DMS 273 treated with DMSO at 0.1 percent for 48 hours (cell line): ENCODE data around the gene PEX11G.

Source experiments
- DNase-seq: peaks from one replicate; lab custom pipeline; 2025; lab: John Stamatoyannopoulos, UW

The PEX11G gene

DNA sequence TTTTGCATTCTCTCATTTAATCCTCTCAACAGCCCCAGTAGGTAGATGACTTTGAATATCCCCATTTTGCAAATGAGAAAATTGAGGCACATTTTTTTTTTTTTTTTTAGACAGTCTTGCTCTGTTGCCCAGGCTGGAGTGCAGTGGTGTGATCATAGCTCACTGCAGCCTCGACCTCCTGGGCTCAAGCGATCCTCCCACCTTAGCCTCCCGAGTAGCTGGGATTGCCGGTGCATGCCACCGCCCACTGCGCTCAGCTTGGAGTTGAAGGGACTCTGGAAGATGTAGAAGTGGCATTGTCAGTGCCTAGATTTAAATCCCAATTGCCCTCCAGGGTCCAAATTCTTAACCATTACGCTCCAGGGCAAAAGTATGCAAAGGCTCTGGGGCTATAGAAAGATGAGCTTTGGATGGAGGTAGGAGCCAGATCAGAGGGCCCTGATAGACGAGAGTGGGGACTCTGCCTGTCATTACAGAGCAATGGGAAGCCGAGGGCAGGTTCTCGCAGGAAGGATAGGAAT lies 32.8 kb upstream of the PEX11G start:
- DNase-seq: no peak

DNA sequence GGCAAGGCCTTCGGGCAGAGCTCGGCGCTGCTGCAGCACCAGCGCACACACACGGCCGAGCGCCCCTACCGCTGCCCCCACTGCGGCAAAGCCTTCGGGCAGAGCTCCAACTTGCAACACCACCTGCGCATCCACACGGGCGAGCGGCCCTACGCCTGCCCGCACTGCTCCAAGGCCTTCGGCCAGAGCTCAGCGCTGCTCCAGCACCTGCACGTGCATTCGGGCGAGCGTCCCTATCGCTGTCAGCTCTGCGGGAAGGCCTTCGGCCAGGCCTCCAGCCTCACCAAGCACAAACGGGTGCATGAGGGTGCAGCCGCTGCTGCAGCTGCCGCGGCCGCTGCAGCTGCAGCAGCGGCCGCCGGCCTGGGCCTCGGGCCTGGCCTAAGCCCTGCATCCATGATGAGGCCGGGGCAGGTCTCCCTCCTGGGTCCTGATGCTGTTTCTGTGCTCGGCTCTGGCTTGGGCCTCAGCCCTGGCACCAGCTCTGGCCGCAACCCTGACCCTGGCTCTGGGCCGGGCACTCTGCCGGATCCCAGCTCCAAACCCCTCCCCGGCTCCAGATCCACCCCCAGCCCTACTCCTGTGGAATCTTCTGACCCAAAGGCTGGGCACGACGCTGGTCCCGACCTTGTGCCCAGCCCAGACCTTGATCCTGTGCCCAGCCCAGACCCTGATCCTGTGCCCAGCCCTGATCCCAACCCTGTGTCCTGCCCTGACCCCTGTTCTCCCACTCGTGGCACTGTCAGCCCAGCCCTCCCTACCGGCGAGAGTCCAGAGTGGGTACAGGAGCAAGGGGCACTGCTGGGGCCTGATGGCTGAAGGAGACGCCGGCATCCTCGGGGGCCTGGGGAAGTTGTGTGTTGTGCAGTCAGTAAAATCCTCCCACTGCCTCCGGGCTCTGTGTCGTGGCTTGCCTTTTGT lies 31.6 kb upstream of the PEX11G start:
- no peak for DNase-seq

DNA sequence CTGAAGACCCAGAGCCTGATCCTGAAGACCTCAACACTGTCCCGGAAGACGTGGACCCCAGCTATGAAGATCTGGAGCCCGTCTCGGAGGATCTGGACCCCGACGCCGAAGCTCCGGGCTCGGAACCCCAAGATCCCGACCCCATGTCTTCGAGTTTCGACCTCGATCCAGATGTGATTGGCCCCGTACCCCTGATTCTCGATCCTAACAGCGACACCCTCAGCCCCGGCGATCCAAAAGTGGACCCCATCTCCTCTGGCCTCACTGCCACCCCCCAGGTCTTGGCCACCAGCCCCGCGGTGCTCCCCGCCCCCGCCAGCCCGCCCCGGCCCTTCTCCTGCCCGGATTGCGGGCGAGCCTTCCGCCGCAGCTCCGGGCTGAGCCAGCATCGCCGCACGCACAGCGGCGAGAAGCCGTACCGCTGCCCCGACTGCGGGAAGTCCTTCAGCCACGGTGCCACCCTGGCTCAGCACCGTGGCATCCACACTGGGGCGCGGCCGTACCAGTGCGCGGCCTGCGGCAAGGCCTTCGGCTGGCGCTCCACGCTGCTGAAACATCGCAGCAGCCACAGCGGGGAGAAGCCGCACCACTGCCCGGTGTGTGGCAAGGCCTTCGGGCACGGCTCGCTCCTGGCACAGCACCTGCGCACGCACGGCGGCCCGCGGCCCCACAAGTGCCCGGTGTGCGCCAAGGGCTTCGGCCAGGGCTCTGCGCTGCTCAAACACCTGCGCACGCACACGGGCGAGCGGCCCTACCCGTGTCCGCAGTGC lies 30.7 kb upstream of the PEX11G start:
- no peak for DNase-seq

DNA sequence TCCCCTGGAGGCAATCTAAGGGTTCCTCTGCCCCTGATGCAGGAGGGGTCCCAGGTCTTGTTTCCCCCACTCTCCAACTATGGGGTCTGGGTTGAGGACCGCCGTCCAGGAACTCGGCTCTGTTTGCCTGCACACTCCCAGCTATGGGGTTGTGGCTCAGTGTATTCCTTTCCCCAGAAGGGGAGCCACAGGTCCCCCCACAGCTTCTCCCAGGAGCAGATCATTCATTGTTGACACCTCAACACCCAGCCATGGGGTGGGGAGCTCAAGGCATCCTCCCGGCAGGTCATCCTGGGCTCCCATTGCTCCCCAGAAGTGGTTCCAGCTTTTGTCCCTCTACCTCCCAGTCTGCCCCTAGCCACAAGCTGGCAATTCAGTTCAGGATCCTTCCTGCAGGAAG lies 28.0 kb upstream of the PEX11G start:
- DNase-seq: no peak

DNA sequence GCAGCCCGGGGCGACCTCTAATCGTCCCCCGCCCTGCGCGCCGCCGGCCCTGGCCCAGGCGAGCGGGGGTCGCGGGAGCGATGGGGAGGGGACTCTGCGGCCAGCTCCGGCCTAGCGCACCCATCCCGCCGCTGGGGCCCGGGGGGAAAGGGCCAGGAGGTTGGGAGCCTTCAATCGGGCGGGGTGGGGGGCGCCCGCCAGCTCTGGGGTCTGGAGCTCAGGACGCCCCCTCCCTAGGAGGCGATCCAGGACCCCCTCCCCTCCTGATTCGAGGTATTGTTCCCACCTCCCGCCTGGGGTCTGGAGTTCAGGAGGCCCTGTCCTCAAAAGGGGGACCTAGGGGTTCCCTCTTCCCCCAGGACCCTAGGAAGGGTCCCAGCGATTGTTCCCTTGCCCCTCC lies 27.5 kb upstream of the PEX11G start:
- no peak for DNase-seq

DNA sequence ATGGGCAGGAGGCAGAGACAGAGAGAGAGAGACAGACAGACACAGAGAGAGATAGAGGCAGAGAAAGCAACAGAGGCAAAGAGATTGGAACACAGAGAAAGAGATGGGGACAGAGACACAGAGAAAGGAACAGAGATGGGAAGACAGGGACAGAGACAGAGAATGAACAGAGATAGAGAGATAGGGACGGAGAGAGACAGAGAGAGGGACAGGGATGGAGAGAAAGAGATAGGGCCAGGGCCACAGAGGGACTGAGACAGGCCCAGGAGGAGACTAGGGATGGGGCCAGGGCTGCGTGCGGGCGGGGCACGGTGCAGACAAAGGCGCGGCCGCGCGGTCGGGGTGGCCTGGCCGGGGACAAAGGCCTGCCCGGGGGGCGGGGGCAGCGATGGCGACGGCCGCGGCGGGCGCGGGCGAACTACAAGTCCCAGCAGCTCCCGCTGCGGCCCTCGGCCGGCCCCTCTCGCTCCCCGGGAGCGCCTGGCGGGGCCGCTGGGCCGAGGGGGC lies 26.9 kb upstream of the PEX11G start, which contains the start of gene ZNF358:
TSS of gene ZNF358 (plus strand) at position 459 of the 507 bp plus-strand sequence. CDS start 3,140 bp downstream, outside the sequence.
- no peak for DNase-seq

DNA sequence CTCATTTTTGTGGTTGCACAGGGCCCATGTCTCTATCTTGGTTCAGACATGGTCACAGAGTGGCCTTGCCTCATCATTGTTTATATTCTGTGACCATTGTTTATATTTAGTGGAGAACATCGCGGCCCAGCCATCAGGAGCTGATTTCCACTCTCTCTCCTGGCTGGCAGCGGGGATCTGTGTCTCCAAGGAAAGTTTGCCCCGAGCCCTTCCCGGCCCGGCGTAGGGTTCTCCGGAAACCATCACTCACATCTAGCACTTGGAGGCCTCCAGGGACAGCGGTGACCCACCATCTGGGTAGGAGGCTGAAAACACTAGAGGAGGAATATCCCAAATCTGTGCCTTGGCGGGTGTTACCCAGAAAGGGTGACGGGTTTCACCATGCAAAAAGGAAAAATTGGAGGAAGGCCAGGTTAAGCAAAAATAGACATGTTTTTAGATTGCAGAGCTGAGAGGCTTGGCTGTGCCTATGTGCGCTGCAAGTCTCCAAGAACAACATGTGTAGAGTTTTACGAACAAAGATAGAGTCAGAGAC lies 26.3 kb upstream of the PEX11G start:
- DNase-seq: no peak

DNA sequence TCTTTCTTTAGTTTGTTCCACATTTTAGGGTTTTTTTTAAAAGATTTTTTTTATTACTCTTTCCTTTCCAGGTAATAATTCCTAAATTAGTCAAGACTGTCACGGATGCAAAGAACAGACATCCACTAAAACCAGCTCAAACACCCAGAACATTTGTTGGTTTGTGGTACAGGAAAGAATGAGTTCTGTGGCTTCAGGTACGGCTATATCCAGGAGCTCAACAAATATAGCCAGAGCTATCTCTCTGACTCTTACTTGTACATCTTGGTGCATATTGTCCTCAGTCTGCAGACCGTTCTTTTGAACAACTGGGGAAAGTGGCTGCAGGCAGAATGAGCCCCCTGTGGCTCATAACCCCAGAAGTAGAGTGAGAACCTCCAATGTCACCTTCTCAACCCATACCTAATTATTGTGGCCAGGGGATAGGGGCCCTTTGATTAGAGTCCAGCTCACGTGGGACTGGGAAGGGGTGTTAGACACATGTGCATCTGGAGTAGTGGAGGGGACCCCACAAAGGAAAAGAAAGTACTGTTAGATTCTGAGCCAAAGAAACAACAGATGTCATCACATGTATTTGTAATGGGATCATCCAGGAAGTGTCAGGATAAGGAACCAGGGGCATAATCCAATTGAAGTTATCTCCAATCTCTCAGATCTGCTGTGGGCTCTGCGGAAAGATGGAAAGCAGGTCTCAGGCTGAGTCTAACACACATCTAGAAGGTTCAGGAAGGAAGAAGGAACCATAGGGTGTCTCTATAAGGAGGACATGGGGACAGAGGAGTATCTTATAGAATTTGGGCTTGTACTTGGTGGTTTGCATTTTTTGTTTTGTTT lies 25.2 kb upstream of the PEX11G start:
- DNase-seq: no peak

DNA sequence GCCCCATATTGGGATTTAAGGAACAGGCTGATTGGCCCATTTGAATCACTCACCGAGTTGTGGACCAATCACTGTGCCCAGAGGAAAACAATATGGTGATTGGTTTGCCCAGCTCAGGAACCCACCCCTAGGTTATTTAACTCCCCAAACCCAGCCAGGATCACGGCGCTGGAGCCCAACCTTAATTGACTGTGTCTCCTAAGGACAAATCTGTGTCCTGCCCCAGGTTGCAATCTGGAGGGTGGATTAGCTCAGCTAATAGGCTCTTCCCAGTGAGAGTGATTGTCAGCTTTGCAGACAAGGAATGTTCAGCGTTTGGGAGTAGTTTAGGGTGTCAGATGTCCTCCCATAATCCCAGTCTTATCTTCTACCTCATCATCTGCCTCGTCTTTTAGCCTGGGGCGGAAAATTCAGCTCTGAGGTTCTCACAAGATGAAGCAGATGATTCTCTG lies 23.6 kb upstream of the PEX11G start:
- no peak for DNase-seq

DNA sequence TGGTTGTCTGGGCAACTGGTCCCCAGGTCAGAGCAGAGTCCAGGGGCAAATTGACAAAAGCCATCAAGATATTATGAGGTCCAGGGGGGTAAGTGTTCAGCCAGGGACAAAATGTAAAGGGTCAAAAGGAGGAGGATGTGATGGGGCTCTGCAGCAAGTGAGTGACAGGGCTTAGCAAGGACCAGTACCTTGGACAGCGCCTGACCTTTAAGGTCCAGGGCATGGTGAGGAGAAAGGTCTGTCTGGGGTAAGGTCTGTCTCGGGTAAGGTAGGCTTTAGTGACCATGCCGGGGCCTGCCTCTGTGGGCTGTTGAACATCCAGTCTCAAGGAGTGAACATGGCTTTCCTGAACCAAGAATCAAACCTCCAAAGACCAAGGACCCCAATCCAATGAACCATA lies 20.8 kb upstream of the PEX11G start:
- DNase-seq: no peak

DNA sequence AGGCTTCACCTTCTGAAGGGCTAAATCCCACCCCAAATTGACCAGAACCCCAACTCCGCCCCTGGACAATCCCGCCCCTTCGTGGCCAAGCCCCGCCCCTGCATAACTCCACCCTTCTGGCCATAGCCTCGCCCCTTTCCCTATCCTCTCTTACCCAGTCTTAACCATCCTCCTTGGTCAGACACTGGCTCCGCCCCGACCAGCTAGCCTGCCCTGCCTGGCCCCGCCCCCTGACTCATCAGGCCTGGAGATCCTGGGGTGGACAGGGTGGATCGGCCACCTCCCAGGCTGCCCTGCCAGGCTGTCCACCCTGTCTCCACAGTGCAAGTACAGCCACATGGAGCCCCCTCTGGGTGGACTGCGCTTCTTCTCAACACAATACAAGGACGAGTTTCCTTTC lies 19.0 kb upstream of the PEX11G start:
- DNase-seq: no peak

DNA sequence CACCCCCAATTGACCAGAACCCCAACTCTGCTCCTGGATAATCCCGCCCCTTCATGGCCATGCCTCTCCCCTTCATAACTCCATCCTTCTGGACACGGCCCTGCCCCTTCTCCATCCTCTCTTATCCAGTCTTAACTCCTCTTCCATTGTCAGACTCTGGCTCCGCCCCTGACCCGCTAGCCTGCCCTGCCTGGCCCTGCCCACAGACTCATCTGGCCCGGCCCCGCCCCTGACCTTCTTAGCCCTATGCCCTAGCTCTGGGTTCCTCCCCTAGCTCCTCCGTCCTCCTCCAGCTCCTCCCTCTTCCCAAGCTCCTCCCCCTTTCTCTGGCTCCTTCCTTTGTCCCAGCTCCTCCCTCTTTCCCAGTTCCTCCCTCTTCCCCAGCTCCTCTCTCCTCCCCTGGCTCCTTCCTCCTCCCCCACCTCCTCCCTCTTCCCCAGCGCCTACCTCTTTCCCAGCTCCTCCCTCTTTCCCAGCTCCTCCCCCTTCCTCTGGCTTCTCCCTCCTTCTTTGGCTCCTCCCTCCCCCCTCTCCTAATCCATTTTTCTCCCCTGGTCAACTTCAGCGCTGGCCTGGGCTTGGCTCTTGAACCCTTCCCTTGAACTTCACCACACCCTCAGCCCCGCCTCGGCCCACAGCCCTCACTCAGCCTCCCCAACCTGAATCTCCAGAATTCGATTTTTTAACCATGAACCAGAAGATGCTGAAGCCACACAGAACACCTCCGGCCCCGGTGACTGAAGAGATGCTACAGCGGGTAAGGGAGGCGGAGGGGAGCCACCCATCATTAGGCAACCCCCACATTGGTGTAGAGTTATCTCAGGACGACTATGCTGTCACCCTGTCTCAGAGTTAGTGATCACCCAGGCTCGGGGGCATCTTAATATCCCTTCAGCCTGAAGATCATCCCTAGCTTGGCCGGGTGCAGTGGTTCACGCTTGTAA lies 17.8 kb upstream of the PEX11G start:
- DNase-seq: peak; percentile 37

DNA sequence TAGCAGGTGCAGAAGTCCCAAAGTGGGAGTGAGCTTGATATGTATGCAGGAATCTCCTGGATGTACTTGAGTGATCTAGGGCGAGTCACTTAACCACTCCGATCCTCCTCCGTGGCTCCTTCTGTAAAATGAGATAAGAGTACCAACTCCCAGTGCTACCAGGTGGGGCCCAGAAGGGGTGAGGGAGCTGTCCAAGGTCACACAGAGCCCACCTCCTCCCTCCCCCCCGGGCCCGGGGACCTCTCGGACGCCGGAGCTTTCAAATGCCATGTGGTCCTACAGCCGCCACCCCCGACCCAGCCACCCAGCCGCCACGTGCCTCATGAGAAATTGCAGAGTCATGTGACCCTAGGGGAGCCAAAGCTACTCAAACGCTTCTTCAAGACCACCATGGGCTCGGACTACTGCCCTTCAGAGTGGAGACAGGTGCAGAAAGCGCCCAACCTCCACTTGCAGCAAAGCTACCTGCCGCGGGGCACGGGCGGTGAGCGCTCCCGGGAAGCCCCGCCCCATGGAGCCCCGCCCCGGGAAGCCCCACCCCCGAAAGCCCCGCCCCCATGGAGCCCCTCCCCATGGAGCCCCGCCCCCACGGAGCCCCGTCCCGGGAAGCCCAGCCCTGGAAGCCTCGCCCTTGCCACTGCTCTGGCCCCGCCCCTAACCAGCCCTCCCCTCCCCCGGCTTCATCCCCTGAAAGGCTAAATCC lies 17.0 kb upstream of the PEX11G start:
- no peak for DNase-seq

DNA sequence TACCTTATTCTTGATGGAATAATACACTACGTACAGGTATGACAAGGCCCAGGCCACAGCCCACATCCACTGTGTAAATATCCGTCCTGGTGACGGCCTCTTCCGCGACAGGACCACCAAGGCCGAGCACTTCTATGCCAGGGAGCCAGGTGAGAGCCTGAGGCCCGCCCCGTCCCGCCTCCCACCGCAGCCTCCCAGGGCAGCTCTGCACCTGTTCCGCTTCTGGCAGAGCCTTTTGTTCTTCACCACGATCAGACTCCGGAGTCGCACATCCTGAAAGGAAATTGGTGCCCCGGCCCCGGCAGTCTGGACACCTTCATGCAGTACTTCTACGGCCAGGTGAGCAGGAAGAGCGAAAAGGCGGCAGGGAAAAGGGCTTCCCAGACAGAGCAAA lies 16.4 kb upstream of the PEX11G start:
- DNase-seq: no peak

DNA sequence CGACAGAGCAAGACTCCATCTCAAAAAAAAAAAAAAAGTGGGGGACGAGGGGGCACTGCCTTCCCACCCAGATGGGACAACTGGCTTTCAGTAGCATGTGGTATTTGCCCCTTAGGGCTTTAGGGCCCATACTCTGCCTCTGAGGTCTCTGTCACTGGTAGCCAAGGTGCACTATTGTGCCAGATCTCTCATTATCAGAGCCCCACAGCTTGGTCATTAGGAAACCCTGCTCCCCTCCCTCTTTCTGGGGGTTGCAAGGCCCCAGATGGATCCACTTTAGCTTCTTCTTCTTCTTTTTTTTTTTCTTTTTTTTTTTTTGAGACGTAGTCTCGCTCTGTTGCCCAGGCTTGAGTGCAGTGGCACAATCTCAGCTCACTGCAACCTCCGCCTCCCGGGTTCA lies 15.8 kb upstream of the PEX11G start:
- no peak for DNase-seq

DNA sequence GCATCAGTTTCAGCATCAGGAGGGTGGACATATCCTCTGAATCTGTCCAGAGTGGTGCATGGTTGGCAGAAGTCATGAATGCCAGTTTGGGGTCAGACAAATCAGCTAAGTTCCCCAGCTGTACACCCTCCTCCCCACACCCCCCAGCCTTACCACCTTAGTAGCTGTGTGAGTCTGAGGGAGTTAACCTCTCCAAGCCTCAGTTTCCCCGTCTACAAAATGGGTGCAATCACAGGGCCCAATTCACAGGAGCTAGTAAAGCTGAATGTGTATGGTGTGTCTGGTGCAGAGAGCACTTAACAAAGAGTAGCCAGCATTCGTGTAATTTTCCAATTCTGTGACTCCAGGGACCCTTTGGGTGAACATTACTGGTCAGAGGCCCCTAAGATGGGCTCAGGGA lies 13.7 kb upstream of the PEX11G start:
- no peak for DNase-seq

DNA sequence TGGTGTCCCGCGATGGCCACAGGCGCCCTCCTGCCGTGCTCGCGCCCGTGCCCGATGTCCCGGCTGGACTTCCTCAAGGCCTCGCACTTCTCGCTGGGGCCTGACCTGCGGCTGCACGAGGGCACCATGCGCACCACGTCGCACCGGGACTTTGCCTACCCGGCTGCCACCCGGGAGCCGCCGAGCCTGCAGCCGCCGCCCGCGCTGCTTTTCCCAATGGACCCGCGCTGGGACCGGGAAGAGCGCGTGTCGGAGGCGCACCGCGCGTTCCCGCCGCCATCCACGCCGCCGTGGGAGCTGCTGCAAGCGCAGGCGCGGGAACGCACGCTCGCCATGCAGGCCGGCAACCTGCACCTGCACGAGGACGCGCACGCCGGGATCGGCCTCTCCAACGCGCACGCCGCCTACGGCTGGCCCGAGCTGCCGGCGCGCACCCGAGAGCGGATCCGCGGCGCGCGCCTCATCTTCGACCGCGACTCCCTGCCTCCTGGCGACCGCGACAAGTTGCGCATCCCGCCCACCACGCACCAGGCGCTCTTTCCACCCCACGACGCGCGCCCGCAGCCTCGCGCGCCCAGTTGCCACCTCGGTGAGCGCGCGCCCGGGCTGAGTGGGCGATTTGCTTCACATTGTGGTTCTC lies 12.1 kb upstream of the PEX11G start:
- DNase-seq: peak; percentile 55

DNA sequence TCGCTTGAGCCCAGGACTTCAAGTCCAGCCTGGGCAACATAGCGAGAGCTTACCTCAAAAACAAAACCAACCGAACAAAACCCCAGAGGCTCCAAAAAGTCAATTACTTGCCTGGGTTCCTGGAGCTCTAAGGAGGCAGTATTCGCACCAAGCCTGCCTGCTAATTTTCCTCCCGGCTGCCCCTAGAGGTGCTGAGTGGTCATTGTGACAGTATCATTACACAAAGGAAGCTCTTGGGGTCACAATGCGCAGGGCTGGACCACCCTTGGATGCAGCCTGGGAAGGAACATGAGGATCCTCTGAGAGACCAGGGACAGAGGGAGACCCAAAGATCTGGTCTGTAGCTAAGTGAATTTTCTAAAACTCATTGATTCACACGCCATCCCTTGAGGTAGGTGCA lies 8.5 kb upstream of the PEX11G start:
- no peak for DNase-seq

DNA sequence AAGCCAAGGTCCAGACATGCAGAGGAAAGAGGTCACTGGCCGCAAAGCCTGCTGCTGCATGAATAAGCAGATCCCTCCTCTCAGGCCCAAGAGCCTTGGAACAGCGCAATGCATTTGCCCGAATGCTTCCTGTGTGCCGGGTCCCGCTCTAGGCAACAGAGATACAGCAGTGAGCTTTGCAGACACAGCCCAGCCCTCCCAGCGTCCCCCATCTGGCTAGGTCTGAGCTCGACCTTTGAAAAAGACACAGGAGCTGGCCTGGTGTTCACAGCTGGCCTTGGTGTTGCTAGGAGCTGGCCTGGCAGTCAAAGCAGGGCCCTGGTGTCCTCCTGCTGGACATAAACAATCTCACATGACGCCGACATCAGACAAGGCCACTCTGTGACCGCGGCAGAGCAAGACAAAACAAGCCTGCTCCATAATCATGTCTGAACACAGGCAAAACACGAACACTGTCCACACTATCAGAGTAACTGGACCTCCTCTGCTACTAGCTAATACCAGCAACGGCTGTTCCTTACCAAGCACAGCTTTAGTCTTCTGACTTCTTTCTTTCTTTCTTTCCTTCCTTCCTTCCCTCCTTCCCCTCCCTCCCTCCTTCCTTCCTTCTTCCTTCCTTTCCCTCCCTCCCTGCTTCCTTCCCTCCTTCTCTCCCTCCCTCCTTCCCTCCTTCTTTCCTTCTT lies 5.7 kb upstream of the PEX11G start:
- no peak for DNase-seq
